Measurements from ENCODE around the gene RNGTT.

GRCh38 chr6:88760091-88760490 is 203.3 kb downstream of the RNGTT start:
- no peak for TF ChIP-seq POLR2AphosphoS5 (IDR thresholded peaks at IDR 0.05; ENCODE audit: low read depth, low read length)
- no peak for TF ChIP-seq SIN3A (IDR thresholded peaks at IDR 0.05; ENCODE audit: borderline replicate concordance, insufficient read depth, low read length)
- TF ChIP-seq REST (IDR thresholded peaks at IDR 0.05; ENCODE audit: insufficient read depth in 1 of 2, low read depth in 2 of 2, low read length in 2 of 2): no peak
- no peak for TF ChIP-seq TAF1 (IDR thresholded peaks at IDR 0.05; ENCODE audit: borderline replicate concordance, insufficient read depth, low read length)
